ENCODE results near the gene SDC4. TPM values are rescaled to one million over a fixed set of nuclear protein-coding genes. Genes with fewer than 3 reads are reported as not detected.

The SDC4 gene
- total RNA-seq, 2 experiments from 2014 or later = 21.1 to 22.0 TPM

DNA sequence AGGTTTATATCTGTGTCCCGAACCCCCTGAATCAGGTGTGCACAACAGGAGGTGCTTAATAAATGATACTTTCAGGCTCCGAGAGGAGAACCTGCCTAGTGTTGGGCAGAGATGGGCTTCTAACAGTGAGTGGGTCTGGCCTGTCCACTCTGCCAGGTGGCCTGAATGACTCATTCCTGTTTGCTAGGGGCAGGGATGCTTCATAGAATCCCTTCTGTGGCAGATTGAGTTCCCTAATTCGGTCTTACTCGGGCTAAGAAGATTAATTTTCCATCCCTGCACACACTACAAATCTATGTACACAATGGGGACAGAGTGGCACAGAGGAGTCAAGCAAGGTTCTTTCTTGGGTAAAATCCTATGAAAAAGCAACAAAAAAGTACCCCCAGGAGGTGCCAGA lies 19.8 kb downstream of the SDC4 start:
- CTCF ChIA-PET = interaction anchor here (0.5 kb wide), 1 partner anchor 34 kb away, joined by 3 read pairs; no protein-coding TSS in a partner anchor
- intact Hi-C loops (cut with micrococcal nuclease) = no loop called here
- Mint-ChIP-seq H3K4me3 (no peak overlapping the region), H3K4me1 (ENCODE audit: low read depth) (no peaks in the 10 kb centered on the region), H3K27me3 (no peaks in the 10 kb centered on the region), H3K9me3 (no peaks in the 10 kb centered on the region), H3K36me3 (ENCODE audit: low read depth) (peaks cover 28% of the 10 kb centered on the region), H3K27ac (no peak overlapping the region)
- POLR2A ChIA-PET = no interaction called here
- no peak for DNase-seq
- TF ChIP-seq, protein P1, sequence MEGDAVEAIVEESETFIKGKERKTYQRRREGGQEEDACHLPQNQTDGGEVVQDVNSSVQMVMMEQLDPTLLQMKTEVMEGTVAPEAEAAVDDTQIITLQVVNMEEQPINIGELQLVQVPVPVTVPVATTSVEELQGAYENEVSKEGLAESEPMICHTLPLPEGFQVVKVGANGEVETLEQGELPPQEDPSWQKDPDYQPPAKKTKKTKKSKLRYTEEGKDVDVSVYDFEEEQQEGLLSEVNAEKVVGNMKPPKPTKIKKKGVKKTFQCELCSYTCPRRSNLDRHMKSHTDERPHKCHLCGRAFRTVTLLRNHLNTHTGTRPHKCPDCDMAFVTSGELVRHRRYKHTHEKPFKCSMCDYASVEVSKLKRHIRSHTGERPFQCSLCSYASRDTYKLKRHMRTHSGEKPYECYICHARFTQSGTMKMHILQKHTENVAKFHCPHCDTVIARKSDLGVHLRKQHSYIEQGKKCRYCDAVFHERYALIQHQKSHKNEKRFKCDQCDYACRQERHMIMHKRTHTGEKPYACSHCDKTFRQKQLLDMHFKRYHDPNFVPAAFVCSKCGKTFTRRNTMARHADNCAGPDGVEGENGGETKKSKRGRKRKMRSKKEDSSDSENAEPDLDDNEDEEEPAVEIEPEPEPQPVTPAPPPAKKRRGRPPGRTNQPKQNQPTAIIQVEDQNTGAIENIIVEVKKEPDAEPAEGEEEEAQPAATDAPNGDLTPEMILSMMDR (IDR thresholded peaks at IDR 0.05) = no peak
- ATAC-seq = no peak

DNA sequence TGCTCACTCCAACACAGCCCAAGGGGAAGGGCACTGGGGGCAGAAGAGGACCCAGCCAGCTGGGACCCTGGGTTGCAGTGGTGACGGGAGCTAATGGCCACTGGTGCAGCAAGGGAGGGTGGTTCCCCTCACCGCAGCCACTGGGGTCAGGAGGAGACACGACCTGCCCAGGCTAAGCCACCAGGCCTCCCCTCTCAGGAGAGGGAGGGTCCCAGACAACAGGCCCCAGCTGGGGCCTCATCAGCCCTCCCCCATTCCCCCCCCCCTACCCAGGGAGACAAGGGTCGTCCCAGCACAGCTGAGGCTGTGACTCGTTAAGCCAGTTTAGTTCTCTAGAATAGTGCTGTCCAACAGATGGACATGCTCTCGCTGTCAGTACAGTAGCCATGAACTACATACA lies 22.9 kb downstream of the SDC4 start:
- Mint-ChIP-seq H3K4me3 (no peak overlapping the region), H3K4me1 (ENCODE audit: low read depth) (peaks cover 9% of the 10 kb centered on the region), H3K27ac (no peak overlapping the region), H3K9me3 (no peaks in the 10 kb centered on the region), H3K36me3 (ENCODE audit: low read depth) (peaks cover 28% of the 10 kb centered on the region), H3K27me3 (no peaks in the 10 kb centered on the region)
- TF ChIP-seq, protein P1 (IDR thresholded peaks at IDR 0.05) = no peak
- DNase-seq (no peak), ATAC-seq (no peak)
- ChIA-PET CTCF (interaction anchor here (0.7 to 1.9 kb wide), 3 partner anchors 9 to 32 kb away, joined by 3 to 10 read pairs (median 3); no protein-coding TSS in a partner anchor), POLR2A (no interaction called here)
- intact Hi-C loops (cut with micrococcal nuclease) = no loop called here

DNA sequence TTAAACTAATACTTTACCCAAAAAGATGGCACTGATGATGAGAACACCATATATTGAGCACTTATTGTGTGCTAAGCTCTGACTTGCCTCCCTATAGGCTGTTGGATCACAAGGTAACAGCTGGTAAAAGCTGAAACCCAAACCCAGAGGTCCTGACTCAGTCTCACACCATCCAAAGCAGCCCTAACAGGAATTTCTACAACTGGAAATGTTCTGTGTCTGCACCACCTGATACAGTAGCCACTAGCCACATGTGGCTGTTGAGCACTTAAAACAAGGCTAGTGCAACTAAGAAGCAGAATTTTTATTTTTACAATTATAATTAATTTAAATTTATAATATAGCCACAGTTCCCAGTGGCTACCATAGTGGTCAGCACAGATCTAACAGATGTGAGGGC lies 24.5 kb downstream of the SDC4 start:
- intact Hi-C loops (cut with micrococcal nuclease) = no loop called here
- no peak for DNase-seq

DNA sequence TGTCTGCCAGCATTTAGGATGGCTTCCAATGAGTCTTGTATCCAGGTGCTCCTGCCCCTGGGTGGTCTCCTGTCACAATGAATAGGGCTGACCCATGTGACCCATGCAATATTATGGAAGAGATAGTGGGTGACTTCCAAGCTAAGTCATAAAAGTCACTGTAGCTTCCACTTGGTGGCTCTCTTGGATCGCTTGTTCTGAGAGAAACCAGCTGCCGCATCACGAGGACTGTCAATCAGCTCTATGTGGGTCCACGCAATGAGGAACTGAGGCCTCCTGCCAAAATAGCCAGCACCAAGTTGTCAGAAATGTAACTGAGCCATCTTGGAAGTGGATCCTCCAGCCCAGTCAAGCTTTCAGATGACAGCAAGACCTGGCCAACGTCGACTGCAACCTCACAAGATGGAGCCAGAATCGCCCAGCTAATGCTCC lies 25.3 kb downstream of the SDC4 start:
- intact Hi-C loops (cut with micrococcal nuclease) = no loop called here
- no peak overlapping the region for H3K27ac Mint-ChIP-seq
- TF ChIP-seq, protein P1 (IDR thresholded peaks at IDR 0.05) = no peak
- H3K27me3 Mint-ChIP-seq = no peaks in the 10 kb centered on the region
- peaks cover 12% of the 10 kb centered on the region for H3K36me3 Mint-ChIP-seq (ENCODE audit: low read depth)
- peak; percentile 43 for DNase-seq
- CTCF ChIA-PET = interaction anchor here (0.8 to 8.4 kb wide), 15 partner anchors 11 to 448 kb away, joined by 3 to 79 read pairs (median 4); partner anchors contain the start of genes MATN4 and SYS1
- POLR2A ChIA-PET = no interaction called here
- no peak overlapping the region for H3K4me3 Mint-ChIP-seq
- H3K9me3 Mint-ChIP-seq = no peaks in the 10 kb centered on the region
- ATAC-seq = no peak
- peaks cover 25% of the 10 kb centered on the region for H3K4me1 Mint-ChIP-seq (ENCODE audit: low read depth)

More for the DNA sequence above, 24.5 kb downstream of the SDC4 start:
- no peak overlapping the region for H3K4me3 Mint-ChIP-seq
- POLR2A ChIA-PET = interaction anchor here (0.6 kb wide), 1 partner anchor 32 kb away, joined by 3 read pairs; no protein-coding TSS in a partner anchor
- peaks cover 19% of the 10 kb centered on the region for H3K36me3 Mint-ChIP-seq (ENCODE audit: low read depth)
- TF ChIP-seq, protein P1 (IDR thresholded peaks at IDR 0.05) = no peak
- no peaks in the 10 kb centered on the region for H3K9me3 Mint-ChIP-seq
- H3K4me1 Mint-ChIP-seq (ENCODE audit: low read depth) = peaks cover 18% of the 10 kb centered on the region
- H3K27me3 Mint-ChIP-seq = no peaks in the 10 kb centered on the region
- no peak overlapping the region for H3K27ac Mint-ChIP-seq
- CTCF ChIA-PET = interaction anchor here (0.8 to 8.4 kb wide), 8 partner anchors 10 to 448 kb away, joined by 3 to 79 read pairs (median 6); partner anchors contain the start of gene MATN4
- ATAC-seq = no peak

DNA sequence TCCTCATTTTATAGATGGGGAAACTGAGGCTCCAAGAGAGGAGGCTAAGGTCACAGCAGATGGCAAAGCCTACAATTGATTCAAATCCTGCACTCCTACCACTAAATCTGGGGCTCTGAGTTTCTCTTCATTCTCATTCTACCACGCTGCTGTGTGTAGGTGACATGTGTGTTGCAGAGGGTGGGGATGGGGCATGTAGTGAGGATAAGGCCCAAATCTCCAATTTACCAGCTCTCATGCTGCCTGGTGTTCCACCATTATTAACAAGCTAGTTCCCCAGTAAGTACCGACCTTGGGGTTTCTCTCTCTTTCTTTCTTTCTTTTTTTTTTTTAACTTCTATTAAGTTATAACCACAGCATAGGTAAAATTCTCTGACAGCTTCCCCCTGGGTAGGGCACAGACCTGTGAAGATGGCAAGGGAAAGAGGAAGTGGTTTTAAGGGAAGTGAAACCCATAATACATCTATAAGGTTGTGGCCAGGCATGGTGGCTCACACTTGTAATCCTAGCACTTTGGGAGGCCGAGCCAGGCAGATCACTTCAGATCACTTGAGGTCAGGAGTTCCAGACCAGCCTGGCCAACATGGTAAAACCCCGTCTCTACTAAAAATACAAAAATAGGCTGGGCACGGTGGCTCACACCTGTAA lies 27.2 kb downstream of the SDC4 start:
- Mint-ChIP-seq H3K4me3 (no peak overlapping the region), H3K9me3 (no peaks in the 10 kb centered on the region), H3K27ac (peak overlapping the region; percentile 69), H3K4me1 (ENCODE audit: low read depth) (peaks cover 33% of the 10 kb centered on the region), H3K27me3 (peaks cover 6% of the 10 kb centered on the region), H3K36me3 (ENCODE audit: low read depth) (peaks cover 4% of the 10 kb centered on the region)
- POLR2A ChIA-PET = interaction anchor here (0.6 to 1.3 kb wide), 4 partner anchors 26 to 122 kb away, joined by 3 to 4 read pairs (median 3); partner anchors contain the start of gene SYS1
- TF ChIP-seq, protein P1 (IDR thresholded peaks at IDR 0.05) = no peak
- peak; percentile 58 for DNase-seq
- CTCF ChIA-PET = interaction anchor here (1.0 to 8.4 kb wide), 16 partner anchors 9 to 450 kb away, joined by 3 to 79 read pairs (median 9); partner anchors contain the start of genes SDC4, SYS1 and WFDC10A
- peak; percentile 65 for ATAC-seq
- intact Hi-C loops (cut with micrococcal nuclease) = no loop called here

Data from activated CD8-positive, alpha-beta T cell treated with anti-CD3 and anti-CD28 coated beads for 36 hours (primary cell).